Measurements from ENCODE around the gene IZUMO4. TPM values are rescaled to one million over a fixed set of nuclear protein-coding genes. Genes with fewer than 3 reads are reported as not detected.

Gene IZUMO4
- total and polyA plus RNA-seq, 4 donors, result 5.0 to 9.8 (median 7.3) TPM

GRCh38 chr19:2080336-2080988 lies 16.3 kb upstream of the IZUMO4 start:
- peaks cover 4 to 49% (median 21%) of the 10 kb centered on the region in 4 donors for H3K36me3 ChIP-seq (ENCODE audit: control insufficient read depth in 4 of 4, insufficient read depth in 4 of 4, low read length in 4 of 4)
- DNase-seq (no peak), ATAC-seq (ENCODE audit: insufficient read depth, low FRiP score) (no peak)
- H3K9ac ChIP-seq (ENCODE audit: insufficient read depth in 1 of 2, low read length in 2 of 2), result no peak overlapping the region
- peaks cover 0 to 2% (median 0%) of the 10 kb centered on the region in 4 donors for H3K9me3 ChIP-seq (ENCODE audit: control insufficient read depth in 4 of 4, insufficient read depth in 3 of 4, low read length in 3 of 4)
- H3K27ac ChIP-seq (ENCODE audit: low read depth in 1 of 2, low read length in 1 of 2), result peak overlapping the region in 1 of 2 donors; percentile 32
- H3K4me1 ChIP-seq (ENCODE audit: control insufficient read depth in 5 of 5, insufficient read depth in 5 of 5, low read length in 5 of 5), result peaks cover 0 to 13% (median 0%) of the 10 kb centered on the region in 5 donors
- no peaks in the 10 kb centered on the region for H3K27me3 ChIP-seq (ENCODE audit: control insufficient read depth in 3 of 3, insufficient read depth in 3 of 3, low read length in 2 of 3)
- TF ChIP-seq, protein P1, sequence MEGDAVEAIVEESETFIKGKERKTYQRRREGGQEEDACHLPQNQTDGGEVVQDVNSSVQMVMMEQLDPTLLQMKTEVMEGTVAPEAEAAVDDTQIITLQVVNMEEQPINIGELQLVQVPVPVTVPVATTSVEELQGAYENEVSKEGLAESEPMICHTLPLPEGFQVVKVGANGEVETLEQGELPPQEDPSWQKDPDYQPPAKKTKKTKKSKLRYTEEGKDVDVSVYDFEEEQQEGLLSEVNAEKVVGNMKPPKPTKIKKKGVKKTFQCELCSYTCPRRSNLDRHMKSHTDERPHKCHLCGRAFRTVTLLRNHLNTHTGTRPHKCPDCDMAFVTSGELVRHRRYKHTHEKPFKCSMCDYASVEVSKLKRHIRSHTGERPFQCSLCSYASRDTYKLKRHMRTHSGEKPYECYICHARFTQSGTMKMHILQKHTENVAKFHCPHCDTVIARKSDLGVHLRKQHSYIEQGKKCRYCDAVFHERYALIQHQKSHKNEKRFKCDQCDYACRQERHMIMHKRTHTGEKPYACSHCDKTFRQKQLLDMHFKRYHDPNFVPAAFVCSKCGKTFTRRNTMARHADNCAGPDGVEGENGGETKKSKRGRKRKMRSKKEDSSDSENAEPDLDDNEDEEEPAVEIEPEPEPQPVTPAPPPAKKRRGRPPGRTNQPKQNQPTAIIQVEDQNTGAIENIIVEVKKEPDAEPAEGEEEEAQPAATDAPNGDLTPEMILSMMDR (IDR thresholded peaks at IDR 0.05; ENCODE audit: control extremely low read depth, extremely low read depth), result no peak
- no peak overlapping the region for H3K4me3 ChIP-seq
- WGBS, 2 donors, result 84 to 90% methylated on average over 23 of the region's 23 CpGs

DNA sequence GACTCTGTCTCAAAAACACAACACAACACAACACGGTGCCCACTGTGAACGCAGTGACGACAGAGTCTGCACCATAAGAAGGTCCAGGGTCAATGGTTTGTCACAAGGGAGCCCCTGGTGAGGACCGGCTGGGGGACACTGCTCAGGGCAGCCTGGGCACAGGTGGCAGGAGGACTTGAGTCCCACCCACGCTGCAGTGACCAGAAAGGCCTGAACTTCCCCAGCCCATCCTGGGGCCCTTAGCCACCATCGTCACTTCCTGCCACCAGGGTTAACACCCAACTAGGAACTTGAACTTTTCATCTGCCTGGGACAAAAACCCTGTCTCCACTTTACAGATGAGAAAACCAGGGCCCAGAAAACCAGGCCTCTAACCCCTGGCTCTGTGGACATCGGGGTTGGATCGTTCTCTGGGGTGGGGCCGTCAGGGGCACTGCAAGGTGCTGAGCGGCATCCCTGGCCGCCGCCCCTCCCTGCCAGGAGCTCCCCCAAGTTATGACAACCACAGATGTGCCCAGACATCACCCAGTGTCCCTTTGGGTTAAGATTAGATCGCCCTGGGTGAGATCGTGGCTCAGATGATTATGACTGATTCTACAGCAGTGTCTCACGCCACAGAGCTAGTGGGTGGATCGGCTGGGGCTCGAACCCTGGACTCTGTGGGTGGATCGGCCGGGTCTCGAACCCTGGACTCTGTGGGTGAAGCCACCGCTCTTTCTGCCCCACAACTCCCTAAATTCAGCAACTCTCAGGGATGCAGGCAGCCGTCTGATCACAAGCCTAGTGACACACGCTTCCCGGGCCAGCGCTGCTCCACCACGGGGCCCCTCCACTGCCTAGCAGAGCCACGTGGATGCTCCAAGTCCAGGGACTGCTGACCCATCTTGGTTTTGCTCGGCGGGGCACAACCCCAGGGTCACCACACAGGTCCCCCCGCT lies 14.6 kb upstream of the IZUMO4 start:
- Histone ChIP-seq H3K9me3 (ENCODE audit: control insufficient read depth in 4 of 4, insufficient read depth in 3 of 4, low read length in 3 of 4) (peaks cover 0 to 2% (median 0%) of the 10 kb centered on the region in 4 donors), H3K4me1 (ENCODE audit: control insufficient read depth in 5 of 5, insufficient read depth in 5 of 5, low read length in 5 of 5) (peaks cover 0 to 16% (median 0%) of the 10 kb centered on the region in 5 donors), H3K27me3 (ENCODE audit: control insufficient read depth in 3 of 3, insufficient read depth in 3 of 3, low read length in 2 of 3) (no peaks in the 10 kb centered on the region), H3K27ac (ENCODE audit: low read depth in 1 of 2, low read length in 1 of 2) (peak overlapping the region in 1 of 2 donors; percentile 70), H3K4me3 (peak overlapping the region; percentile 14), H3K9ac (ENCODE audit: insufficient read depth in 1 of 2, low read length in 2 of 2) (no peak overlapping the region), H3K36me3 (ENCODE audit: control insufficient read depth in 4 of 4, insufficient read depth in 4 of 4, low read length in 4 of 4) (peaks cover 0 to 37% (median 13%) of the 10 kb centered on the region in 4 donors)
- TF ChIP-seq, protein P1 (IDR thresholded peaks at IDR 0.05; ENCODE audit: control extremely low read depth, extremely low read depth), result no peak
- WGBS, 2 donors, result 76 to 81% methylated on average over 30 of the region's 30 CpGs
- ATAC-seq (ENCODE audit: insufficient read depth, low FRiP score) (no peak), DNase-seq (no peak)

- WGBS, 2 donors, result 40 to 55% methylated on average over 19 to 20 of the region's 20 CpGs
- TF ChIP-seq, protein P1 (IDR thresholded peaks at IDR 0.05; ENCODE audit: control extremely low read depth, extremely low read depth), result no peak
- DNase-seq (no peak), ATAC-seq (ENCODE audit: insufficient read depth, low FRiP score) (peak; percentile 37)
- no peaks in the 10 kb centered on the region for H3K9me3 ChIP-seq (ENCODE audit: control insufficient read depth in 4 of 4, insufficient read depth in 3 of 4, low read length in 3 of 4)
- H3K36me3 ChIP-seq (ENCODE audit: control insufficient read depth in 4 of 4, insufficient read depth in 4 of 4, low read length in 4 of 4), result peaks cover 0 to 29% (median 7%) of the 10 kb centered on the region in 4 donors
- peak overlapping the region; percentile 3 for H3K4me3 ChIP-seq
- H3K27me3 ChIP-seq (ENCODE audit: control insufficient read depth in 3 of 3, insufficient read depth in 3 of 3, low read length in 2 of 3), result no peaks in the 10 kb centered on the region
- peaks cover 0 to 21% (median 0%) of the 10 kb centered on the region in 5 donors for H3K4me1 ChIP-seq (ENCODE audit: control insufficient read depth in 5 of 5, insufficient read depth in 5 of 5, low read length in 5 of 5)
- H3K9ac ChIP-seq (ENCODE audit: insufficient read depth in 1 of 2, low read length in 2 of 2), result no peak overlapping the region
- H3K27ac ChIP-seq (ENCODE audit: low read depth in 1 of 2, low read length in 1 of 2), result peak overlapping the region in 1 of 2 donors; percentile 66
These were observed 13.4 kb upstream of the IZUMO4 start for GRCh38 chr19:2083174-2083854.
